Measurements from ENCODE around the gene NTM.
A peak's percentile ranks its signal among the peaks of the same experiment; 100 is the strongest.

Gene NTM

DNA sequence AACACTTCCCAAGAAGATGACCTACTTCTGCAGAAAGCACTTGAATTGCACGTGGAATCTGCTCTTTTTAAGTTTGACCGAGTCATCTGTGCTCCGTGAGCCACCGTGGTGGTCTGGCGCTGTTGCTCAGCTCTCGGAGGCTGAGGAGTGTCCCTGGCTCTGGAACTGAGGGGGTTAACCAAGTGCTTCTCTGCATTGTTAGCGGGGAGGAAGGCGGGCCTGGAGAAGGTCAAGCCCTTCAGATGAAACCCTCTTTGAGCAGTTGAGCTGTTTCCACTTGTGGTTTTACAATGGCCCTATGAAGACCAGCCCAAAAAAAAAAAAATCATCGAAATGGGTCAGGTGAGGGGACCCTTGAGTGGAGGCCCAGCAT is 286.4 kb downstream of the NTM start:
- DNase-seq: no peak

DNA sequence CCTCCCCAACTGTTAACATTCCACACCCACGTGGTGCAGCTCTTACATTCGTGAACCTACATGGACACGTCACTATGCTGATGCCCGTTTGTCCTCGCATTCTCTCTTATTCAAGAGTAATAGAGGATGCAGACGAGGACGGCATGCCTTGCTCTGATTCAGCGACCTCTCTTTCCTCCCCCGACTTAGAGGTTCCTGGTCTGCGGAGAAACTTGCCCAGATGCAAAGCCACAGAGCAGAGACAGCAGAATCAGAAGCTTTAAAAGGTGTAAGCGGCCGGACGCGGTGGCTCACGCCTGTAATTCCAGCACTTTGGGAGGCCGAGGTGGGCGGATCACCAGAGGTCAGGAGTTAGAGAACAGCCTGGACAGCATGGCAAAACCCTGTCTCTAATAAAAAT is 288.0 kb downstream of the NTM start:
- DNase-seq: no peak

DNA sequence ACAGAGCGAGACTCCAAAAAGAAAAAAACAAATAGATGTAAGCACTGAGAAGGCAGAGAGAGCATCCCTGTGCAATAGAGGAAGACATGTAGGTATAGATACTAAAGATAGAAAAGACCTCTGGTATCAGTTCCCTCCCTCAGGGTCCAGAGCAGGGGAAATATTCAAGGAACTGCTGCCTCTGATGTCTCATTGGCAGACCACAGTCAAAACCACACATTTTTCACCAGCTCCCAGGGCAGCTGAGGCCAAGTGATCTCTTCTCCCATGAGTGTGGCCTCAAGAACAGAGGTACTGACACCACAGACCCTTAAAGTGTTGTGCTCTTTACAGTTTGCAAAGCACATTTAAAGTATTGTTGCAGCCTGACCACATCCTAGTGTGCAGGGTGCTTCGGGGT is 288.5 kb downstream of the NTM start:
- DNase-seq: no peak

DNA sequence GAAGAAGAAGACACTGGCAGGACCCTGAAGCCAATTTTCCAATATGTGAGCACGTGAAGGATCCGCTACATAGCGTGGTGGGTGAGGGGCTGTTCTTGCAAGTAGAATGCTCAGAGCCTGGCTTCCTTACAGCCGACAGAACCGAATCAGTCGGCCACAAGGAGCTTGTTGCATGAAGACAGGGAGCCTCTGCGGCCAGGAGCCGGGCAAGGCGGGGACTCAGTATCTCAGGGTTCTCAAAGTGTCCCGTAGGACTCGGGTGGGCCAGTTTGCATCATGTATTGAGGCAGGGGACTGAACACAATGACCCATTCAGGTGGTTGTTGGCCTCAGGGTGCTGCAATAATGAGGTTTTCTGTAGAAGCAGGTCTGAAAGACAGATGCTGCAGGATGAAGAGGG is 289.5 kb downstream of the NTM start:
- DNase-seq: no peak

DNA sequence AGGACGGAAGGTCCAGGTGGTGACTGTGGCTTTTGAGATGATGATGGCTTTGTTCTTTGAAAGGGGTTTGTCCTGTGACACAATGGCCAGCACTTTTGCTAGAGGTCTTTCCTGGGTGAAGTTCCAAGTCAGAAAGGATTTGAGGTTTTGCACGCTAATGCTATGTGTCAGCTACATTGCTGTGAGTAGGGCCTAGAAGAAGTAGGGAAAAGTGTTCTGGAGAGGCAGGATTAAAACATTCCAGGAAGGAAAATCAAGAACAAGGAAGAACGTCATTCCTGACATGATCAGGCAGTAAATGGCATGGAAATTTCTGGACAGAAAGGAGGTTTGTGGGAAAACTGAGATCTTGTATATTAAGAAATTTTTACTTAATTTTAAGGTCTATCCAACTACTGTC is 290.7 kb downstream of the NTM start:
- no peak for DNase-seq

DNA sequence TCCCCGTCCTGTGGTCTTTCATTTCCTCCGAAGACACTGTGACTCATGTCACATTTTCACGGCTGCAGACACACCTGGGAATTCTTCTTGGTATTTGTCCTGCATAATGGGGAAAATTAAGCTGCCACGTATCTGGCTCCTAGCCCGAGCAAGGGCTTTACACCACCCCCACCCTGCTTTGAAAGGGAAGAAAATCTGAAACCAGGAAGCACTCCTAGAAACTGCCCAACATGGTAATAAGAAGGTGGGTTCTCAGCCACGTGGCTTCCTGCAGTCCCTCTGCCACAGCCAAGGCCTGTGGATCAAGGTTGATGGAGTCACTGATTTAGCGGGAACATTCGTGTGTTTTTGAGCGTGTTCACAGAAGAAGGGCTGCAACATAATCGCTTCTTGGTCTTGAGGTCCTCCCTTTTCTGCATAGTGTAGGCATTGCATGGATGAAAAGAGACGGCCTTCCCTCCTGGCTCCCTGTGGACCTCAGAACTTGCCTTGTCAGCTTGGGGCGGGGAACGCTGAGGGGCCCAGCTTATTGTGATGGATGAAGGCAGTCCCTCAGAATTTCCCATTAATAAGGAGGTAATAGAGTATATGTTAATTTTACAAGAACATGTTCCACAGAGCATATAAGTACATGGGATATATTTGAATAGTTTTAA is 292.0 kb downstream of the NTM start:
- DNase-seq: no peak

DNA sequence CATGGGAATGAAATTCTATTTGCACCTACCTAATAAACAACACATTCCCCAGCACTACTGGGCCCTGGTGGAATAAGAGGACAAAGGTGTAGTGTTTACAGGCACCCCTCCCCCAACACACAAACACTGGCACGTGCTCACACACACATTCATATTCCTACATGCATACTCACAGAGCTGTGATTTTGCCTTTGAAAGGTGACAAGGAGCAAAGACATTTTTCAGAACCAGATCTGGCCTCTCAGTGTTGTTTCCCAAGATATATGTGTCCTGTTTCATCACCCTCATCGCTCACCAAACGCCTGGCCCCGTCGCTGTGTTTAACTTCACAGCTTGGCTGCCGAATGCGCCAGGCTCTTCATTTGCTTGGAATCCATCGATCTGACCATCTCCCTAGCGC is 292.6 kb downstream of the NTM start:
- no peak for DNase-seq

DNA sequence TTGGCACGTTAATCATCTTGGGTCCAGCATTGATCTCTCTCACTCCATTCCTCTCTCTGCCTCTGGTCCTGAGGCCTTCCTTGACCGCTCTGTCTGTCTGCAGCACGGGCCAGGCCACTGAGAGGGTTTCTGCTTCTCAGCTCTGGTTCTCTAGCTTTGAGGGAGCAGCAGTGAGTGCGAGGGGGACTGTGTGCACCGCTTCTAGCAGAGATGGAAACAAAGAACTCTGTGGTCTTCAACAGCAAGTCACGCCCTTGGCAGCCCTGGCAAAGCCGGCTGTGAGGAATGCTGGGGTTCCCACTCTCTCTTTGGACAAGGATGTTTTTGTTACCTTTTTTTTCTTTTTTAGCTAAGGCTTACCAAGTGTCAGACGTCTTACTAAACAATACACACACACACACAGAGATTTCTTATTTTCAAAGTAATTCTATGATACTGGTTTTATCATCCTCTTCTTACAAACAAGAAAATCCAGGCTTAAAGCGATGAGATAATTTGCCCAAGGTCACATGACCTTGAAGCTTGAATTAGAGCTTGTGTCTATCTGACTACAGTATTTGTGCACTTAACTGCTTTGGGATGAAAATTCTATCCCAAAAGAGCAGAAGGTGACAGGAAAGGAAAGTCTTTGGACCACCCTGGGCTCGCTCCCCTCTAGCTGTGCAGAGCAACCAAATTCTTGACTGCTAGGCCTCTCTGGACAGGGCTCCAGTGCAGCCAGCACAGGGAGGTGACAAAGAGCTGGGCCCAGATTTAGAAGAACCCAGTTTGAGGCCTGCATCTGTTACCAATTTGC is 293.2 kb downstream of the NTM start:
- DNase-seq: no peak

DNA sequence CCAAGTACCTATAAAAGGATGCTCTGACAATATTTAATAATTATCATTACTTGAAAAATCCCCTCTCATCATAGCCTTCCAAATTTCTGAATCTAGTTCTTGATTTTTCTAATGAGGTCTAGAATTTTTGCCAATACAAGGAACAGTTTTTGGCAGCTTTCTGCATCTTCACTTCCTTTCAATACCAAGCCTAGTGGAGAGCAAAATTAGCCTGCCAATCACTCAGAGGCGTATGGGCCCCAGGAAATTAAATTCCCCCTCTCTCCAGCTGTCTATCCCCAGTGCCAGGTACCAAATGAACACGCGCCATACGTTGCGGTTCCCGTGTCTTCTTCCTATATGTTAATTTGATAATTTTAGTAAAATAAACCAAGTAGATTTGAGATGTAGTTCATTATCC is 293.9 kb downstream of the NTM start:
- DNase-seq: no peak

DNA sequence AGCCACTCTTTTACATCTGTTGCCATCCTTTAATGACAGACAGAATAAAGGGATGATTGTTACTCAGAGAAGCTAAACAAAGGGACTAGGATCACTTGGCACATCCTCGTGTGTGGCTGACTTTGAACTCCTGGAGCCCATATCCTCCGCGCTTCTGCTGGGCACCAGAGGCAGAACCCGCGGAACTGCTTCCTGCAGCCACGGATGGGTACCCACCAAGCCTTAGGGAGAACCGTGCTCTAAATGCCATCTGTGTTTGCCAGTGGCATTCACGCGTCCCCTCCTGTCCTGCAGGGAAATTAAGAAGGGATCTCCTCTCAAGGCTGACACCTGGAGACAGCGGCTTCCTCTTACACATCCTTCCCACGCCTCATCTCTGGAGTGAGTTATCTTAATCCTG is 294.4 kb downstream of the NTM start:
- DNase-seq: no peak

DNA sequence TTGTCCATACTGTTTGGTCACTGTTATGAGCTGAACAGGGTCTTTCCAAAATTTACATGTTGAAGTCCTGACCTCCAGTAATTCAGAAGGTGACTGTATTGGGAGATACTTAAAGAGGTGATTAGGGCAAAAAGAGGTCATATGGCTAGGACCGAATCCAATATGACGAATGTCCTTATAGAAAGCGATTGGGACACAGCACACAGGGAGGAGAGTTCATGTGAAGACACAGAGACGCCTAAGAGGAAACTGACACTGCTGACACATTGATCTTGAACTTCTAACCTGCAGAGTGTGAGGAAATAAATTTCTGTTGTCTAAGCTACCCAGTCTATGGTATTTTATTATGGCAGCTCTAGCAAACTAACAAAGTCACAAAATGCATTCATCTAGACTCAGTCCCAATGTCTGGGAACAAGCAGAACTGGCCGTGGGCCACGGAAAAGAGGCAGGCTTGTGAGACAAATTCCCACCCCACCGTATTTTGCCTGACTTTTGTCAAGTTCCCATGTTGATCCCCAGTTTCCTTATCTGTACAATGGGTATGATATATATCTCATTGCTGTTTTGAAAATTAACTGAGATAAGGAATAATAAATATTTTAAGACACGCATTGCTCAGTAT is 295.0 kb downstream of the NTM start:
- peak; percentile 6 for DNase-seq

DNA sequence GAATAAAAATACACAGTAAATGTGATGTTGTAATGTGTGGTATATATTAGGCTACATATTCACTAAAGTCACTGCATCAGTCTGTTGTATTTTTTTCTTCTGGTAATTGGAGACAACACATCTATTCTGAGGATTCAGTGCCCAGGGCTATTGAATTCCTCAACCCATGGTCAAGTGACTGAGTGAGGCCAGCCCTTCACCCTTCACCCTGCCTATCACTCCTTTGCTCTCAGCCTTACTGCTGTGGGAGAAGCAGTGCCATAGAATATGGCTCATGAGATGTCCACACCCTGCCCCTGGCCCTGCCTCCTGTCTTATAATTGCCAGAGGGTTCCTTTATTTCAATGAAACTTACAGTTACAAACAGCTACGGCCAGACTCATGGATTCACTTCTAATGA is 295.6 kb downstream of the NTM start:
- peak; percentile 10 for DNase-seq

DNA sequence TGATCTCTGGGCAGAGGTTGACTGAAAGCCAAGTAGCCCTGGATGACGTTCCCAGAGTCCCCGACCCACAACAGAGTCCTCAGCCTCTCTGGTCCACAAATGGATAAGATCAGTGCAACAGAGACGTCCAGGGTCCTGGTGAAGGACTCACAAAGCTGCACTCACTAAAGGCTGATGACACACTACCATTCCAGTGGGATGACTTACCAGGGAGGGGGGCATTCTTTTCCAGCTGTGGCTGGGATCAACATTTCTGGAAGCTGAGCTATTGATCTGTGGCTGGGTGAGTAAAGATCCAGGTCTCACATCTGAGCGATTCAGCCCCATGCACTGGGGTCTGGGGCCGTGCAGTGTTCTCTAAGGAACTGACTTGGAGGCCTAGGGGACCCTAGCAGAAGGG is 296.2 kb downstream of the NTM start:
- peak; percentile 17 for DNase-seq

DNA sequence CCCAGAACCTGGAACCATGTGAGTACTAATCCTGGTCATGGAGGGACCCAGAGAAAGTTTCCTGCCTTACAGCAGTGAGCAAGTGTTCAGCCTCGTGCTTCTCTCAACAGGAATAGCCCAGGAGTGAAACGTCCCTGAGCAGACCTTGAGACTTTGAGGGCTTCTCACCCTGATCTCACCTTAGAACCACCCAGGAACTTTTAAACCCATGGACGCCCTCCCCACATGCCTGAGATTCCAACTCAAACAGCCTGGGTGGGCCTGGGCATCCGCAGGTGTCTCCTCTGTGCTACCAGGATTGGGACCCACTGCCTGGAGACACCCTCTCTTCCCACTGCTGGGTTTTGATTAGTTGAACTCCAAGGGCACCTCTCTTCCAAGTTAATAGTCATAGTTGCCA is 297.2 kb downstream of the NTM start:
- peak; percentile 7 for DNase-seq

DNA sequence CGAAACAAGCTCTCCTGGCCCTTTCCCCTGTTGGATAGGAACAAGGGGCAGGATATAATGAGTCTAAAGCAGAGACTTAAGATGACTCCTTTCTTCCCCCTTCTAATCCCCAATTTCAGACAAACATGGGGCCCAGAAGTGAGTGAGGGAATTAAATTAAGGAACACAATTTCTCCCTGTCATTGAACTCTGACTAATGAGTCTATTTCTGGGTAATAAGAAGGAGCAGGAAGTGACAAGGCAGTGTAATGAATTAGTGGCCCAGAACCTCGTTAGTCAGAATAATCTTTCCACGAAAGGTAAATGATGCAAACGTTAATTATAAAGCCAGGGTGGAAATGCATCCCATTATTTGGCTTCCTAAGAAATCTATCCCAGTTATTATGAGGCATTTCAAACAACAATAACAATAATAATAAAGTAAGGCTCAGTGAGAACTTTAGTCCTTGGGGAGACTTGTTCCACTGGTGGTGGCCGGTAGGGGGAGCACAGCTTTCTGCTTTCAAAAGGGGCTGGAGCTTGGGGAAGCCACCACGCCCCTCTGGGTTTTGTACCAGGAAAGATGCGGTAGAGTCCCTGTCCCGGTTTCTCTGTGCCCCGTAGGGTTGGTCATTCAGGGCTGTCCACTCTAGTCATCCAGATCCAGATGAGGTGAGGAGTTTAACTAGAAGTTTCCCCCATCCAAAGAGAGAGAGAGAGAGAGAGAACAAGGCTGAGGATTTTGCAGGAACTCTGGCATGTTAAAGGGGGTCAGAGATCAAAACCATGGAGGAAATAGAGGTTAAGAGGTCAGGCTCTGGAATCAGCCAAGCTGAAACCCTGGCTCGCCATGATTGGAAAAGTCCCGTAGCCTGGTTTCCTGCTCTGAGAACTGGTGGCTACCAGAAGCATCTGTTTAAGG is 298.3 kb downstream of the NTM start:
- DNase-seq: peak; percentile 74

DNA sequence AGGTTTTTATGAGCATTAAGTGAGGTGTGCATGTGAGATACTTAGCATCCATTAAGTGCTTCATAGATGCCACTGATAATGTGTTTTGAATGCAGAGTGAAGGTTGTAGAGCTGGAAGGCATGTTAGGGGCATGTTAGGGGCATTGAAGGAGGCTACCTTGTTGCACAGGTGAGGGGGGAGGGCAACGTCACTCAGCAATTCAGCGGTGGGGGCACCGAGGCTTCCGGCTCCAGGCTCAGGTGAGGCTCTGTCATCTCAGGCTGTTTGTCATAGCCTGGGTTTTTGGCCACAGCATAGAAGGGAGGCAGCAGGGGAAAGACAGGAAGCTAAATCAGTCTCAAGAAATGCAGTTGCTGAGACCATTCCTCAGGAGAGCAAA is 299.0 kb downstream of the NTM start:
- peak; percentile 1 for DNase-seq

DNA sequence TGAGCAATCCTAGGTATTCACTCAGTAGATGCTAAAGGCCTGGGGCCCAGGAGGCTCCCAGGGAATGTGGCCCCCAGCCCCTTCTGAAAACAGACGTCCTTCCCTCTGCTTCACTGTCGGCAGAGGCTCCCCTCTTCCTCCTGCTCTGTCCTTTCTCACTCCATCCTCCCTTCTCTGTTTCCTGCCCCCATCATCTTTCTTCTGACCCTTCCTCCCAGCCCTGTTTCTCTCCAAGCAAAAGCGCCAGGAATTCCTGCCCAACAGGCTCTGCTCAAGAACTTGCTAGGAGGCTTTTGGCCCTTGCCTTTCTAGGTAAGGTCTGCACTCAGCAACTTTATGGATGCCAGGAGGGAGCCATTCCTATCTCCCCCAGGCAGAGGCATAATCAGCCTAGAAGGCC is 300.5 kb downstream of the NTM start:
- no peak for DNase-seq

DNA sequence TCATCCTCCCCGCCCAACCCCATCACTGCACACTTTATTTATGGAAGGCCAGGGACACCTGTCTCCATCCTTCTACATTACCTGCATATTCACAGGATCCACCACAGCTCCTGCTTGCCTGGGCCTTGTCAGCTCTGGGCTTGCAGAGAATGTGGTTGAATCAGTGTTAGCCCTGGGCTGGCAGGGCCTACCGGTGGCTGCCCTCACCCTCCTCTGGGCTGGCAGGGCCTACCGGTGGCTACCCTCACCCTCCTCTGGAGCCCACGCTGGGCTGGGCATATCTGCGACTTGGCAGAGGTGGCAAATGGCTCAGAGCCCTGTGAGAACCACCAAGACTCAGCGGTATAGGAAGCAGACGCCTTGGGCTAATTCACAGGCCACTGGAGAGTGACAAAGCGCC is 300.9 kb downstream of the NTM start:
- no peak for DNase-seq

DNA sequence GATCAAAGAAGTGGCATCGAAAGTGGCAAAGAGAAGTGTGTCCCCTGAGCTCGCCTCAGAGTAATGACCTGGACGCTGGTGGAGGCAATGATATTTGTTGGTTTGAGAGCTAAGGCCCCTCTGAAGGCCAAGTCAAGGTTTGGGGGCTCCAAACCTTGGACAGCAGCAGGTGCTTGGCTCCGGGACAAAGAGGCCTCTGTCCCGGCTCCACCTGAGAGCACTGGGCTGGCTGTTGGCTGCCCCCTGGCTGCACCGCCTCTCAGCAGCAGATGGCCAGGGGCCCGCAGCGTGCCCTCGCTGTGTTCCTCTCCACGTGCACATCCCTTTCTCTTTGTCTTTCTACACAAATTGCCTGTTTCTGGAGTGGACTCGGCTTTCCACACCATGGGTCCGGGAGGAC is 301.3 kb downstream of the NTM start:
- DNase-seq: no peak

DNA sequence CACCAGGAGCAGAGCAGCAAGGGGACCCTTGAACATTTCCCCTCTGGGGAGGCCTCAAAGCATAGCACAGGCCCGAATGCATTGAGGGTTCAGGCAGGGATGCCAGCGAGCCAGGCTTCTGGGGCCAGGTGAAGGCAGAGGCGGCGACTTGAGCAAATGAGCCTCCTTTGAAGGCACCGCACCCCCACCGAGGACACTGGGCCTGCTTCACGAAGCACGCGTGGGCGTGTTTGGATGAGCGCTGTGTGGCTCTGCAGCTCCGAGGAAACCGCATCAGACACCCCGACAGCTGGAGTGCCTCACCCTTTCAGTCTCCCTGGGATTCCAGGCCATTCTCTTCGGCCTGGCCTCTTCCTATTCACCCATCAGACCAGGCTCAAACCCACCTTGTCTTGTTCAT is 301.8 kb downstream of the NTM start:
- no peak for DNase-seq

DNA sequence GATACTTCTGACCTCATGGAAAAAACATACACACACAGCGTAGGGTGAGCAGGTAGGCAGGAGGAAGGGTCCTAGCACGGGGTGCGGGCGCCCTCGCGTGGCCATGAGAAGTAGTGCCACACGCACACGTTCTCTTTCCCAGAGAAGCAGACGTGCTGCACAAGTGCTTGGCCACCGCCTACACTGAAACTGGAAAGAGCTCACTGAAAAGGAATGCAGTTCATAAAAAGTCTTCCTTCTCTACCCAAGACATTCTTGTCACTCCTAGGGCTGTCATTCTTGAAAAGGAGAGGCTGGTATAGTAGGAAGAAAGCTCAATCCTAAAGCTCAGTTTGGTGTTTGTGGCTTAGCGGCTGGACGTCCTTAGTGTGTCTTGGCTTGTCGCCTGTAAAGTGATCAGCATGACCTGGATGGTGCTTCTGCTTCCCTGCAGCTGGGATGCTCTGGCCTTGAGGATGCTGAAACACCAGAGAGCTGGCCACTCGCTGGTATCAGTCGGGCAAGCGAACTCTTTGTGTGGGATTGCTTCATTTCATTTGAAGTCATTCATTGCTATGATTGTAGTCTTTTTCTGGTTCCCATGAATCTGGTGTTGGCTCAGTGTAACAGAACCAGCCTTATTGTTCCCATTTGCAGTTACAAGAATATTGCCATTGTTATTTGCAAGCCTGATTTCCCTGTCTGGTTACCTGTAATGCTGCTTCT is 303.8 kb downstream of the NTM start:
- peak; percentile 86 for DNase-seq

DNA sequence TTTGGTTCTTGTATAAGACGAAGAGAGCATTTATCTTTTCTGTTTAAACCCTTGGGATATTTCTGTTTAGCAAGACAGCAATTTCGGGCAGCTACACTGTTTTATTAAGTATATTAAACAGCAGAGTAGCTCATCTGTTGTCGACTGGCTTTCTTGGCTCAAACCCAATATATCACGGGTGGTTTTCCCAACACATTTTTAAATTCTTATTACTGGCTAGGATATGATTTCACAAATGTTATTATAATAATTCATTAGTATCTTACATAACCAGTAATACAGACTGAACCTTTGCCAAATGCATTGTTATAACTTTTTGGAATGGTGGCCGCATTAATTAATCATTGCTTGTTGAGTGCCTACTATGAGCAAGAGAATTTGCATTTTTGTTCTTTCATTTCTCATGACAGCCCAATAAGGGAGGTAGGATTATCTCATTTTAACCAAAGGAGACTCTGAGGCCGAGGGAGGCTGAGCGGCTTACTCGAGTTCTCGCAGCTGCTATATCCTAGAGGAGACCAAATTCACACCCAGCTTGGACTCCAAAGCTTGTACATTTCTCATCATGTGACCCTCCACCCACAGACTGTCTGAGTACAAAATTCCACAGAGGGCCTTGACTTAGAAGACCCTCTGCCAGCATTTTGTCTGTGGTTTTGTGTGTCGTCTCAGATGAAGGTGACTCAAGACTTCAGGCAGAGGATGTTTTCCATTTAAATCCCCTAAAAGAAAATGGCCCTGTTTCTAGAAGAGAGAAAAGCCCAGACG is 304.9 kb downstream of the NTM start:
- no peak for DNase-seq

All from activated CD8-positive, alpha-beta memory T cell treated with anti-CD3 and anti-CD28 coated beads, Interleukin-2, amount 50 U/mL, for 48 hours (primary cell).